Fibroblast of skin of back (primary cell): ENCODE measurements around the gene MPP7.

Source experiments
- DNase-seq: peaks from one replicate; pipeline ENCODE4 v3.0.0-alpha.2; 2013

The MPP7 gene

DNA sequence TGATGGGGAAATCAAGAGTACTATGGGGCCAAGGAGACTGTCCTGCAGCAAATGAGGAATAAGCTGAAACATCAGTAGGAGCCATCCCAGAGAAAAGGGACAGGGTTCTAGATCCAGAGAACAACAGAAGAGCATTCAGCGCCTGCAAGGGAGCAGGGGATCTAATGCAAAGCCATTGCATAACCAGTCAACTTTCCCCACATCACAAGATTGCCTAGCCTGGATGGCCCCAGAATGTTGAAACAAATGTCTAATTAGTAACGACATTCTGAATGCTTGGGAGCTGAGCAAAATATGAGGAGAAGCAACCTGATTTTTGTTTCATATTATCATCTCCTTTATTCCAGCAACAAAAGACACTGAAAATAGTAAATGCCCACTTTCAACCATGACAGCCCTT lies 2.7 kb upstream of the MPP7 start:
- DNase-seq: no peak

DNA sequence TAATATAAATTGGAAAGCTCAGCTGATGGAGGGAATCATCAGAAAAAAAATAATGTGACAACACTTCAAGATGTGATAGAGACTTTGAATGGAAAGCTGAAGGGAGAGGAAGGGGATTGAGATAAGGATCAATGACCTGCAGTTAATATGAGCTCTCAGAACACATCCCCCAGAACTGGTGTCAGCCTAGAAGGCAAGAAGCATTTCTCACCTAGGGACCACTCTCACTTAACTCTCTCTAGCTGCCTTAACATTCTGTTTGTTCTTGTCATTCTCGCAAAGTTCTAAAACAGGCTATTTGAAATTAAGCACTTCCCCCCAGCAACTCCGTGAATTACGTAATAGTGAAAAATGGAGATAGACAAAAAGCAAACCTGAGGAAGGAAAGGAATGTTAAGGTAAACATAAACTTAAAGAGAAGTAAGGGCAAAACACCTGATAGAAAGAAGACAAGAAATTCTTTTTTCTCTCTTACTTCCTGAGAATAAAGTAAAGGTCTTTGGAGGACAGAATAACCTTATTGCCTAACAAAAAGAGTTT lies 1.2 kb upstream of the MPP7 start:
- no peak for DNase-seq

DNA sequence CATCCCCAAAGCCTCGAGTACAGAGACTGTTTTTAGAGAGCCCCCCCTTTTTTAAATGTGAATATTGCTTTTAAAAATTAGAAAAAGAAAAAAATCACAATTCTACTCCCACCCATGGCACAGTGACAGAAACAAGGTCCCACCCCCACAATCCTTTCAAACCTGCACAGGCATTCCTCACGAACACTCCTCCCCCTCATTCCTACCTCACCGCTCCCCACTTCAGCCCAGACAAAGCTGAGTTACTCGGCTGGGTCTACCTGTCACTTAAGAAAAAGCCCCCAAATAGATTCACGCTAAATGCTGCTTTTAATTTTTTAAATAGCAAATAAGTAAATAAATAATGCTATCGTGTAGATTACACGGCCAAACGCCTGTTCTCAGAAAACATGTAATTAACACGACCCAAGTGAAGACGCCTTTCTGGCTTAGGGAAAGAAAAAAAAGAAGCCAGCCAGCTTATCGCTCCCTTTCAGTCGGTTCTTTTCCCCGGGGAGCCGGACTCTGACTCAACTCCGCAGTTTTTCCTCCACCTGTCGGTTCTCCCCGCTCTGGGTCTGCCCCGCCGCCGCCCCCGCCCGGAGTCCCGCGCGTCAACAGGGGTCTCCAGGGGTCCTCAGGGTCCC lies 739 bp downstream of the MPP7 start:
- no peak for DNase-seq

DNA sequence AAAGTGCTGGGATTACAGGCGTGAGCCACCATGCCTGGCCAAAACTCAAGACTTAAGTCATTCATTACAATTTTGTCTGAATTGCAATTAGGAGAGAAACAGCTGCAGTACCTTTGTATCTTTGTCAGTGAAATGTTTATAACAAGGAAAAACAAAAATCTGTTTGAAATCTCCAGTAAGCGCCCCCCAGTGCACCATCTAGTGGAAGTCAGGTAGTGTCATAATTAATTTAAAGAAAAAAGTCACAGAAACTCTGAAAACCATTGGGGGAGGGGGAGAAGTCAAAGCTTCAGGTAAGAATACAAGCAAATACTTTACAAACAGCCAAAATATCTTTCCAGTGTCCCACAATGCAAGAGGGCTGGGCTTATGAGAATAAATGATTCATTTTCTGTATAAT lies 2.8 kb downstream of the MPP7 start:
- DNase-seq: no peak

DNA sequence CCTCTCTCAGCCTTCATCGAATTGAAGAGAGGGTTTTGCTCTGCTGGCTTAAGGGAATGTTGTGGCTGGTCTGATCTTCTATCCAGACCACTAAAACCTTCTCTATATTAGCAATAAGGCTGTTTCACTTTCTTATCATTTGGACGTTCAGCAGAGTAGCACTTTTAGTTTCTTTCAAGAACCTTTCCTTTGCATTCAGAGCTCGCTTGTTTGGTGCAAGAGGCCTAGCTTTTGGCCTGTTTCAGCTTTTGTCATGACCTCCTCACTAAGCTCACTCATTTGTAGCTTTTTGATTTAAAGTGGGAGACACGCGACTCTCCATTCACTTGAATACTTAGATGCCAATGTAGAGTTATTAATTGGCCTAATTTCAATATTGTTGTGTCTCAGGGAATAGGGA lies 3.9 kb downstream of the MPP7 start:
- no peak for DNase-seq

DNA sequence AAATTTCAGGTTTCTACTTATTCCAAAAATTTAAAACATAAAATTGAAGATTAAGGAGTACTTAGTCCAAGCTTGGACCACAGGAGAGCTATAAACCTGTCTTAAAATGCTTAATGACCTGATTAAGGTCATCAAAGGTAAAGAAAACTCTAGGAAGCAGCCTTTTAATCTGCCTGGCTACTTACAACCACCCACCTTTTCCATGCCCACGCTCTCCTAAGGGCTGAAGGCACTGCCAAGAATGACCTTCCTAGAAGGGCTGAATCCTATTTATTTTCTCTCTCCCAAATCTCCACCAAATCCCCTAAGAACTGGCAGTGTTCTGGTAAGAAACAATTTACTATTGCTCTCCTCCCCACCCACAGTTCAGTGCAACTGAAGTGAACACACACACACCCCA lies 6.8 kb downstream of the MPP7 start:
- DNase-seq: no peak

DNA sequence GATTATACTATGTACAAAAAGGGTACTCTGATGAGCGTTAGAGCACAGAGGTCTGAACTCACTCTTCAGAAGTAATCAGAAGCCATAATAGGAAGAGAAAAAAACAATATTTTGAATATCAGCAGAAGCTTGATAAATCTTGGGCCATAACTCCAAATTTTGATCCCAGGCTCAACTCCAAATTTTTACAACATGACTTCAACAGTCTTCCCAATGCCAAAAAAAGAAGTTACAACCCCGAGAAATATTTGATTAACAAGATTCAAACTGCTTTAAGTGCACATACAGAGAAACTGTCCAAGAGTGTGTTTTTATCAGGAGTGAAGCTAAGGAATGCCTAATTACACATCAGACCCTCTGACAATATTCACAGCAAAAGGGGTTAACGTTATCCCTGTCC lies 7.5 kb downstream of the MPP7 start:
- peak; percentile 48 for DNase-seq

DNA sequence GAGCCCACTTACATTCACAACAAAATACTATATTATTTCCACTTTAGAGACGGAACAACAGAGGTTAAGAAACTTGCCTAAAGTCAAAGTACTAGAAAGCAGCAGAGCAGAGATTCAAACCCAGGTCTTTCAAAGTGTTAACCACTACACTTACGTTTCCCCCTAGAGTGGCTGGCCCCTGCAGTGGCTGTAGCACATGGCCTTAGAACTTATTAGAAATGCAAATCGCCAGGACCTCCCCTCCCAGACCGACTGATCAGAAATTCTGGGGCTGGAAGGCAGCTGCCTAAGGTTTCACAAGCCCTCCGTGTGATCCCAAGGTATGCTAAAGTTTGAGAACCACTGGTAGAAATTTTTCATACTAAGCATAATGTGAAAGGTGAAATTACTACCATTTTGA lies 8.1 kb downstream of the MPP7 start:
- no peak for DNase-seq

DNA sequence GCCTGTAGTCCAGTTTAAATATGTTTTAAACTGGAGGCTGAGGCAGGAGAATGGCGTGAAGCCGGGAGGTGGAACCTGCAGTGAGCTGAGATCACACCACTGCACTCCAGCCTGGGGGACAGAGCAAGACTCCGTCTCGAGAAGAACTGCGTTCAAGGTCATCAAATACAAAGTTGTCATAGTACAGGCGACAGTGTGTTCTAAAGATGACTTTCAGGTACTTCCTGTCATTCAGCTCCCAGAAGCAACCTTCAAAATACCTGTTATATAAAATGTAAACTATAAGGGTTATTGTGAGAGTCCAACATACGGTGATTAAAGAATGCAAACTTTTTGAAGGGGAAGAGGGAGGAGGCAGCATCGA lies 8.7 kb downstream of the MPP7 start:
- DNase-seq: no peak

DNA sequence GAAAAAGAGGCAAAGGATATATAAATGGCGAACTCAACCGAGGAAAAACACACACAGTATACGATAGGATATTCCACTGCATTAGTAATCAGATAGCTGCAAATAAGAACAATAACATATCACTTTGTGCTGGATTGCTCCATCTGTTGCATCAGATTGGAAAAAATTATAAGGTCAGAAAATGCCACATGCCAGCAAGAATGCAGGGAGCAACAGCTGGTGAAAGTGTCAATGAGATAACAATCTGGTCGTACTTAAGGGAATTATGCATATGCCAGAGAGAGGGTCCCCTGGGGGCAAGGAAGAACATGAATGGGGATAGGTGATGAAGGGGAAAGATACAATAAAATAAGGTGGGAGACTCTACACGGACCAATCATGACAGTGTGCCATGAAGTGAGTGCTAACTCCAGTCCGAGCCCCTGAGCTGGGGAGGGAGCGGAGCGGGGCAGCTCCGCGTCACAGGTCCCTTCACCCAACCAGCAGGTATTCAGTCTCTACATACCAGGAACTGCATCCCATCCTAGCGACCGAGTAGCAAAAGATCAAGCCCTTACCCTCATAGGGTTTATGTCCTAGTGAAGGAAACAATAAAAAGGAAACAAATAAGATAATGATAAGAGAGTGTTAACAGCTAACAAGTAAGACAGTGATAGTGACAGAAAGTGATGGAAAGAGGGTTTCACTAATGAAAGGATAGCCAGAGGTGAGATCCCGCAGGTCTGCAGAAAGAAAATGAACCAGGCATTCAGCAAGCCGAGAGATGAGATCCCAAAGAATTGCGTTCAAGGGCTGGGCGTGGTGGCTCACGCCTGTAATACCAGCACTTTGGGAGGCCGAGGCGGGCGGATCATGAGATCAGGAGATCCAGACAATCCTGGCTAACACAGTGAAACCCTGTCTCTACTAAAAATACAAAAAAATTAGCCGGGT lies 9.4 kb downstream of the MPP7 start:
- no peak for DNase-seq

DNA sequence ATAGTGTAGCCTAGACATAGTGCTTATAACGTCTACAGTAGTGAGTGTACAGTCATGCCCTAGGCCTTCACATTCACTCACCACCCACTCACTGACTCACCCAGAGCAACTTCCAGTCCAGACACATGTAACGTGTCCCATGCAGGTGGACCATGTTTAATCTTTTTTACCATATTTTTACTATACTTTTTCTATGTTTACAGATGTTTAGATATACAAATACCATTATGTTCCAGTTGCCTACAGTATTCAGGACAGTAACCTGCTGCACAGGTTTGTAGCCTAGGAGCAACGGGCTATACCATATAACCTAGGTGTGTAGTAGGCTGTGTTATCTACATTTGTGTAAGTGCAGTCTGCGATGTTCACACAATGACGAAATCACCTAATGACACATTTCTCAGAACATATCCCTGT lies 11.0 kb downstream of the MPP7 start:
- peak; percentile 89 for DNase-seq

DNA sequence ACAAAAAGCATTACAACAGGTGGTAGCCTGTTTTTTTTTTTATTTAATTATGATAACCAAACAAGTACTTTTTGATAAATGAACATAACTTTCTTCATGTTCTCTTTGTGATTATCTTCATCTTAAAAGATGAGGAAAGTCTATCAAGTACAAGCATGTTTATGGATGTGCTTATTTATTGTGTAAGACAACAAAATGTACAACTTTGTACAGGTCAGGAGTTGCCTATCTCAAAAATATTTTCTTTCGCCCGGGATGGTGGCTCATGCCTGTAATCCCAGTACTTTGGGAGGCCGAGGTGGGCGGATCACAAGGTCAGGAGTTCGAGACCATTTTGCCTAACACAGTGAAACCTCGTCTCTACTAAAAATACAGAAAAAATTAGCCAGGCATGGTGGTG lies 17.0 kb downstream of the MPP7 start:
- no peak for DNase-seq

DNA sequence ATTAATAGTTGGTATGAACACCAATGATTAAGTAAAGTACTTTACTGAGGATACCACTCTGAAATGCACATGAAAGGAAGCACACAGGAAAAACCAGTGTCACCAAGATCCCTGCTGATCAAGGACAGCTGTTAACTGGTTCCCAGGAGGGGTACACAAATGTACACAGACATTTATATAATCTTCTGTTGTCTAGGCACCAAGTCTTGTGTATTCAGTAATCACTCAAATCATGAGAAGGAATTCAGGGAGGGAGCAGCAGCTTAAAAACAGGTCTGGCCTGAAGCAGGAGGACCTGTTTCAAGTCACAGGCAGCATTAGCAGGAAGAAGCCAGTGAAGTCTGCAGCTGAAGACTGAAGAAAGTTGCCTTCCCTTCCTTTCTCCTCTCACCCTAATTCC lies 18.7 kb downstream of the MPP7 start:
- DNase-seq: no peak

DNA sequence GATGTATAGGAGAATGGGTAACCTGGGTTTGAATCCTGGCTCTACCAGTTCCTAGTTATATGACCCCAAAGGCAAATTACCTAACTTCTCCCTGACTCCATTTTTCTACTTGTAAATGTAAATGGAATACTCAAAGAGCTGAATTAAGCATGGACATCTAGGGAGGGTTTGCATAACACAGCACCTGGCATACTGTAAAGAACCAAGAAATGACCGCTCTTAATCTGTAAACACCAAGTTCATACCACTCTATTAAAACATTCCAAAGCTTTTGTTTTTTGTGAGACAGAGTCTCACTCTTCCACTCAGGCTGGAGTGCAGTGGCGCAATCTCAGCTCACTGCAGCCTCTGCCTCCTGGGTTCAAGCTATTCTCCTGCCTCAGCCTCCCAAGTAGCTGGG lies 19.6 kb downstream of the MPP7 start:
- no peak for DNase-seq

DNA sequence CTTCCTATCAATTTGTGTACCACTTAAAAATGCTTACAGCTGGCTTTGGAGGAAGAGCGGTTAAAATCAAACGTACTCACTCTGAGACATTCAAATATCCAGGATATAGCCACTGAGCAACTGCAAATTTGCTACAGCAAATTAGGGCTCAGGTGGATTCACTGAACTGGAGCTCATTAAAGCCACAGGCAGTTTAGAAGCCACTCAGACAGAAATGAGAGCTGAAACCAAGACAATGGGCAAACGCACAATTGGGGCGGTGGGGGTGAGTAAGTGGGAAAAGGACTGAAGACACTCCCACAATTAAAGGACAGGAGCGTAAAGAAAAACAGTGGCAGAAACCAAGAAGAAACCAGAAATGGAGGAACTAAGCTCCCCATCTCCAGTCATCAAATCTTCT lies 20.5 kb downstream of the MPP7 start:
- no peak for DNase-seq

DNA sequence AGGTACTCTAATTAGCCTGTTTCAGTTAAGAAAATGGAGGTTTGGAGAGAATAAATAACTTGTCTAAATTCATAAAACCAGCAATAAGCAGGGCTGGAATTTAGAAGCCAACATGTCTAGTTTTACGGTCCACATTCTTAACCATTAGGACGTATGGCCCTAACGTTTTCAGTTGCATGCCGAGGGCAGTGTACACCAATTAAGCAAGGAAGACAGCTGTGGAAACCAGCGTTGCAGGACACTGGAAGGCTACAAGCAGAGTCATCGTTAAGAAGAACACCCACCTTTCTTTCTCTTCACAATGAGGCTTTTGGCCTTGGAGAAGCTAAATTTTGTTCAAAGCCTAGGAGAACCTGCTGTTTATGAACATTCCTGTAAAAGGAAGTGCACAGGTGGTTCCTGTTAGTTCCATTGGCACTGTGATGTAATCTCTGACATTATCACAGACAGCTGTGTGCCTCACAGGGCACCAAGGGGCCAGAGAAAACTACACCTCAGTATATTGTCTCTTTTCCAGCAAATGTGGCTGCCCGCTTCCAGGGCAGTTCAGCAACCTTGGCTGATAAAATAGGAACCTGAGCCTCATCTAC lies 21.0 kb downstream of the MPP7 start:
- no peak for DNase-seq

DNA sequence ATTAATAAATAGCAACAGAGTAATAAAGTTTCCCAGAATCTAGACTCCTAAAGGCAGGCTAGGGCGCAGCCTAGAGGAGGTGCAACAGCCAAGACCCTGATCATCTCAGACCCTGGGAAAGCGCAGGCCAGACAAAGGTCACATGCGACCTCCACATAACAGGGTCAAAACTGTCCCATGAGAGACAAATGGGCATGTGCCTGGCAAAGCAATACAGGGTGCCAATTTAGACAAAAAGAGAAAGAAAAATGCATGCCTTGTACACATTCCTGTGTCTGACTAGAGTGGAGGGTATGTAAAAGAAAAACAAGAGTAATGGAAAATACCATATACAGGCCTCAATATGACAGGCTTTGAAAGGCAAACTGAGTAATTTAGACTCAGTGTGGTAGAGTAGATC lies 22.2 kb downstream of the MPP7 start:
- DNase-seq: peak; percentile 95

DNA sequence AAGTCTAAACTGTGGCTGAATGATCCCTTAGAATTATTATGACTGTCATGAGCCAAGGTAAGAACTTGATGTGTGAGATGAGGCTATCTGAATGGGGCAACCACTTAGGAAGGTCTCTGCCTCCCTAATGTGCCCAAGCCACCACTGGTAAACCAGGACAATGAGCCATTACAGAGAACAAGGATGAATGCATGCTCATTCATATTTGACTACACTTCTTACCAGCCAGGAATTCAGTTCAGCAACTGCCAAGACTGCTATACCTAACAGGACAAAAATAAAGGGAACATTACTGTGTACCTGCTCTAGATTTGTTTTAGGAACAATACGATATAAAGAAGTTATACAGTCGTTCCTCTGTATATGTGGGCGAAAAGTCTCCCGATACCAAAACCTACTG lies 23.0 kb downstream of the MPP7 start:
- no peak for DNase-seq

DNA sequence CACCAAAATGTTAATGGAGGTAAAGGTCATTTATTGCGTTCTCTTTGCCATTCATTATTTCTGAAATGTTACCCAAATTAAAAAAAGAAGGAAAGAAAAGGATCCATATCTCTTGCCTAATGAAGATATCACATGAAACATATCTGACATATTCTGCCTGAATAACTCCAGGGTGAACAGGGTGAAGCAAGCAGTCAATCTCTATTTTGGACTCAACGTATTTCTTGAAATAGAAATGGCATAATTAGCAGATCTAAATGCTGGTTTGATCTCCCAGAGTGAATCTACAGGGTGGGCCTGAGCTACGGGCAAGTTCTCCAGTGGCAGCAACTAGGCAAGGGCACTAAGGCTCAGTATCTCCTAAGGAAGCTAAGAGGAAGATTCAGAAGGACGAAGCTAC lies 24.0 kb downstream of the MPP7 start:
- DNase-seq: no peak

DNA sequence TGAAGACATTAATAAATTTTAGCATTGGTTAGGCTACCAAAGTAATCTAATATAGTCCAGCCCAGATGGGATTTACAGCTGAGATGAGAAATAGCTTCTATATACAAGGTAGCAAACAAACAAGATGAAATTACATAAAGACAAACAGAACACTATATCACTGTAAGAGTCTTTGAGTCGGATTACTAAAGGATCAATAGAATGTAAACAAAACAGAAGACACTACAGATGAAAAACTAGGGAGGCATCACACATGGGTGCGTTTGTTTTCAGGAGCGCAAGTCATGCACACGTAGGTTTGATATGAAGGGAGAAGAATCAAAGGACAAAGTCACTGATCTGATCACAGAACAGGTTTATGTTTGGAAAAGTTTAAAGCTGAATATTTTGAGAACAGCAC lies 26.5 kb downstream of the MPP7 start:
- DNase-seq: no peak

DNA sequence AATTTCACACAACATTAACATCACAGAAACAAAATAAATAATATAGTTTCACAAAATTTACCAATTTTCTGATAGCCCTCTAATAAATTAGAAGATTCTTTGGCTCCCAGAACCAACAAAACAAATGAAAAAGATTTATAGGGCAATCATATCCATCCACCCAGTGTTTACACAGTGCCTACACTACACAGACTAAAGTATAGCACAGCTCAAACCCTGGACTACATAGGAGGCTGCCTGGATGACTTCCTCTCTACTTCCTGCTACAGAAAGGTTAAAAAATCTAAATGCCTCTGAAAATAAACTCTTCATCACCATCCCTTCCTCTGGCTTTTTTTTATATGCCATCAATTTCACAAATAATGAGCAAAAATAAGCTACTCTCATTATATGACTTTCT lies 28.4 kb downstream of the MPP7 start:
- no peak for DNase-seq

DNA sequence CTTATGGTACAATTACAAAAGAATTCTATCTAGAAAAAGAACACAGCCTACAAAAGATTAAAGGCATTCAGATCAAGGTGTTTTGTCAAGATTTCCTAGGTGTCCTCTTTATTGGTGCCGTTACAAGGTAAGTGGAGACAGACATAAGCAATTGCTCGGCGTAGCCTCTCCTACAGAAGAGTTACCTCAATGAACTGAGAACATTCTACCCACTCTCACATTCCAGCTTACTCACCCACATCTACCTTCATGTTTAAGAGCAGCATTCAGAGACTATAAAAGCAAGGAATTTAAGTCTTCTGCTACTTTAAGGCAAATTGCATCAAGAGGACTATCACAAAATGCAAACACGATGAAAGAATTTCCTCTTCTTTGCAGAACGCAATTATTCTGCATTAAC lies 29.5 kb downstream of the MPP7 start:
- DNase-seq: no peak

DNA sequence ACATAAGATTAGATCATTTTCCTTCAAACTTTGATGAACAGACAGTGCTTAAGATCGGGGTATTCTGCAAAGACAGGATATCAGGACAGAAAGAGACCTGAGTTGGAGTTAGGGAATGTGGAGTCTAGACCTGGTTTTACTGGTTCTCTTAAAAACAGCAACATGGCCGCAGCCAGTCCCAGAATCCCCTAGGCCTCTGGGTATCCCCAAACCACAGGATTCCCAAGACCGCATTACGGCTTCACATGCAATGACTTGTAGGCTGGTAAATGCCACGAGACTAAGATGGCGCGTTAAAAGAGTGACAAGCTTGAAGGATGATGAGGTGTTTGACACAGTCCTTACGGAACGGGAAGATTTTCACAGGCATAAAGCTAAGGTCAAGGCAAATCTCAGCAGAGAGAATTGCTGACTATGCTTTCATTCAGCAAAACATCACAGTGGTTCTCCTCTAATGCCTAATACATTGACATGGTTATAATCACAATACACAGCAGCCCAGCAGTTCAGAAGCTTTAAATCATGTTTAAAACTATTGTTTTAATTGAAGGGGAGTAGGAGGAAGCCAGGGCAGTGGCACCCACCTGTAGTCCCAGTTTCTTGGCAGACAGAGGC lies 32.9 kb downstream of the MPP7 start:
- DNase-seq: no peak
